Sigmoid colon (tissue), 7 donors: Measurements from ENCODE around the gene IQSEC3. TPM values are rescaled to one million over a fixed set of nuclear protein-coding genes. Genes with fewer than 3 reads are reported as not detected.

Experiments
- DNase-seq: peaks from one replicate; pipeline ENCODE4 v3.0.0-alpha.2; 2019
- H3K27ac ChIP-seq, 4 donors: fragments of 200-600 bp; sonication (generic); one replicate each; pipeline ENCODE4 v1.5.1; 2016 to 2019; ENCODE audit warnings: mild to moderate bottlenecking in 1 of 4
- H3K27me3 ChIP-seq, 3 donors: fragments of 200-600 bp; sonication (generic); one replicate each; pipeline ENCODE4 v1.5.1; 2019; ENCODE audit warnings: mild to moderate bottlenecking in 1 of 3
- H3K36me3 ChIP-seq, 4 donors: fragments of 200-600 bp; sonication (generic); one replicate each; pipeline ENCODE4 v1.5.1; 2016 to 2019
- H3K4me1 ChIP-seq, 4 donors: fragments of 200-600 bp; sonication (generic); one replicate each; pipeline ENCODE4 v1.5.1; 2017 to 2019
- H3K4me3 ChIP-seq, 4 donors: fragments of 200-600 bp; sonication (generic); one replicate each; pipeline ENCODE4 v1.5.1; 2017 to 2019; ENCODE audit warnings: mild to moderate bottlenecking in 2 of 4, moderate library complexity in 1 of 4
- H3K9me3 ChIP-seq, 4 donors: fragments of 200-600 bp in 3 of 4; sonication (generic) in 3 of 4; one replicate each; pipeline versions ENCODE4 v1.5.1 to v1.6.1; 2013 to 2019
- EP300 ChIP-seq, 4 donors: sonication (generic); formaldehyde crosslinking; IDR thresholded peaks; one replicate each; pipeline ENCODE4 v1.6.1; 2017; ENCODE audit warnings: antibody characterized with exemption in 4 of 4
- POLR2A ChIP-seq, 2 donors: fragments of 450-650 bp; IDR thresholded peaks; one replicate each; pipeline ENCODE4 v1.6.1; 2016; ENCODE audit warnings: antibody characterized with exemption in 2 of 2, mild to moderate bottlenecking in 2 of 2, moderate library complexity in 2 of 2
- POLR2AphosphoS5 ChIP-seq, 4 donors: sonication (generic); formaldehyde crosslinking; IDR thresholded peaks; one replicate each; pipeline ENCODE4 v1.6.1; 2017; ENCODE audit warnings: antibody characterized with exemption in 4 of 4
- WGBS, 2 donors: extraction: QIAGEN DNeasy Blood & Tissue Kit; methylation state at CpG; one replicate each; pipeline ENCODE4 v1.1.7; 2013; 5-methylcytosine and 5-hydroxymethylcytosine counted together
- intact Hi-C: fragments of 100-400 bp; cut with DNase I; formaldehyde crosslinking; loops from one replicate; pipeline ENCODE4 v1.15.1; 2023
- polyA plus RNA-seq, 3 donors: library from polyadenylated mRNA; stranded (reverse); fragments of 200-250 nt; gene quantifications; one replicate each; pipeline ENCODE4 v1.2.3, GENCODE V29; 2013
- total RNA-seq, 4 donors: library from RNA; depleted of rRNA; stranded (reverse); fragments of >200 nt; gene quantifications; one replicate each; pipeline ENCODE4 v1.1.0, GENCODE V29; 2016
- TF ChIP-seq, protein P1 (sequence below), 4 experiments: fragments of 450-650 bp in 3 of 4; fragments of 200-600 bp in 1 of 4; IDR thresholded peaks; one replicate each; pipeline ENCODE4 v1.5.1; 2016 to 2019; ENCODE audit warnings: antibody characterized with exemption in 4 of 4, mild to moderate bottlenecking in 3 of 4, moderate library complexity in 2 of 4
- donor health status: healthy with polysubstance abuse.
- donor health status: Bipolar disorder and iron deficiency.
- donor health status: healthy.

Gene IQSEC3
- total and polyA plus RNA-seq, 7 donors: under 0.01 to 2.2 (median 0.54) TPM; not detected in 1

DNA sequence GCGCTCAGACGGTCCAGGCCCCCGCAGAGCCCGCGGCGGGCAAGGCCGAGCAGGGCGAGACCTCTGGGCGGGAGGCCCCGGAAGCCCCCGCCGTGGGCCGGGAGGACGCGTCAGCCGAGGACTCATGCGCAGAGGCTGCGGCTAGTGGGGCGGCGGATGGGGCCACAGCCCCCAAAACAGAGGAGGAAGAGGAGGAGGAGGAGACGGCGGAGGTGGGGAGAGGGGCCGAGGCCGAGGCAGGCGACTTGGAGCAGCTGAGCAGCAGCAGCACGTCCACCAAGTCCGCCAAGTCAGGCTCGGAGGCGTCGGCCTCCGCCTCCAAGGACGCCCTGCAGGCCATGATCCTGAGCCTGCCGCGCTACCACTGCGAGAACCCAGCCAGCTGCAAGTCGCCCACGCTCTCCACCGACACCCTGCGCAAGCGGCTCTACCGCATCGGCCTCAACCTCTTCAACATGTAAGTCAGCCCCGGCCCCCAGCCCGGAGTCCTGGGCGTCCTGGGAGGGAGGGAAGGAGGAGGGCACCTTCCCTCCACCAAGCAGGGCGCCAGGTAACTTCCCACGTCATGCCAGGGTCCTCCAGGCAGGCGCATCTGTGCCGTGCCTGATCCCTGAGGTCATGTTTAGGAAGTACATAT lies 72.4 kb downstream of the IQSEC3 start:
- no peaks in the 10 kb centered on the region for H3K9me3 ChIP-seq
- H3K27me3 ChIP-seq: peaks cover 0 to 40% (median 20%) of the 10 kb centered on the region in 3 donors
- no peak overlapping the region for H3K27ac ChIP-seq
- H3K36me3 ChIP-seq: no peaks in the 10 kb centered on the region
- TF ChIP-seq, protein P1, sequence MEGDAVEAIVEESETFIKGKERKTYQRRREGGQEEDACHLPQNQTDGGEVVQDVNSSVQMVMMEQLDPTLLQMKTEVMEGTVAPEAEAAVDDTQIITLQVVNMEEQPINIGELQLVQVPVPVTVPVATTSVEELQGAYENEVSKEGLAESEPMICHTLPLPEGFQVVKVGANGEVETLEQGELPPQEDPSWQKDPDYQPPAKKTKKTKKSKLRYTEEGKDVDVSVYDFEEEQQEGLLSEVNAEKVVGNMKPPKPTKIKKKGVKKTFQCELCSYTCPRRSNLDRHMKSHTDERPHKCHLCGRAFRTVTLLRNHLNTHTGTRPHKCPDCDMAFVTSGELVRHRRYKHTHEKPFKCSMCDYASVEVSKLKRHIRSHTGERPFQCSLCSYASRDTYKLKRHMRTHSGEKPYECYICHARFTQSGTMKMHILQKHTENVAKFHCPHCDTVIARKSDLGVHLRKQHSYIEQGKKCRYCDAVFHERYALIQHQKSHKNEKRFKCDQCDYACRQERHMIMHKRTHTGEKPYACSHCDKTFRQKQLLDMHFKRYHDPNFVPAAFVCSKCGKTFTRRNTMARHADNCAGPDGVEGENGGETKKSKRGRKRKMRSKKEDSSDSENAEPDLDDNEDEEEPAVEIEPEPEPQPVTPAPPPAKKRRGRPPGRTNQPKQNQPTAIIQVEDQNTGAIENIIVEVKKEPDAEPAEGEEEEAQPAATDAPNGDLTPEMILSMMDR (IDR thresholded peaks at IDR 0.05): no peak
- no peak for TF ChIP-seq POLR2A (IDR thresholded peaks at IDR 0.05)
- no peak for TF ChIP-seq EP300 (IDR thresholded peaks at IDR 0.05)
- no peak for TF ChIP-seq POLR2AphosphoS5 (IDR thresholded peaks at IDR 0.05)
- peaks cover 0 to 18% (median 11%) of the 10 kb centered on the region in 4 donors for H3K4me1 ChIP-seq
- intact Hi-C loops: no loop called here
- 30 to 52% methylated on average over 49 of the region's 49 CpGs for WGBS, 2 donors
- DNase-seq: no peak
- H3K4me3 ChIP-seq: peak overlapping the region in 3 of 4 donors; percentile 20 to 41 (median 35)

DNA sequence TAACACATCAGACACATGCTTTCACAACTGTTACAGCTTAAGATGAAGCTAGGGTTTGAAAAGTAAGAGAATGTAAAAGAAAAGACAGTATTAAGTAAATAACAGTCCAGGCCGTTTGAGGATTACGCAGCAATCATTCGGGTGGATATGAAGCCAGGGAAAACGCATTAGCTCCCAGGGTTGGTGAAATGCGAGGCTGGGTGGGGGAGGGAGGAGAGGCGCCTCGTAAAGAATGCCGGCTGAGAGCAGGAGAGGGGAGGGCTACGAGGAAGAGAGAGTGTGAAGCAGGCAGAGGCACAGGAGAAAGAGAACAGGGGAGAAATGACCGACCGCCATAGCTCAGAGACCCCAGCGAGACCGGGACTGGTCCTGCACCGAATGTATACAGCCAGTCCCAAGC lies 73.0 kb downstream of the IQSEC3 start:
- intact Hi-C loops: no loop called here
- no peak overlapping the region for H3K27ac ChIP-seq
- H3K36me3 ChIP-seq: no peaks in the 10 kb centered on the region
- no peak for TF ChIP-seq POLR2AphosphoS5 (IDR thresholded peaks at IDR 0.05)
- TF ChIP-seq, protein P1 (IDR thresholded peaks at IDR 0.05): no peak
- TF ChIP-seq POLR2A (IDR thresholded peaks at IDR 0.05): no peak
- TF ChIP-seq EP300 (IDR thresholded peaks at IDR 0.05): no peak
- 35 to 38% methylated on average over 14 of the region's 14 CpGs for WGBS, 2 donors
- H3K4me1 ChIP-seq: peaks cover 0 to 18% (median 11%) of the 10 kb centered on the region in 4 donors
- no peak for DNase-seq
- peaks cover 0 to 40% (median 20%) of the 10 kb centered on the region in 3 donors for H3K27me3 ChIP-seq
- no peaks in the 10 kb centered on the region for H3K9me3 ChIP-seq
- H3K4me3 ChIP-seq: peak overlapping the region in 3 of 4 donors; percentile 20 to 41 (median 35)

DNA sequence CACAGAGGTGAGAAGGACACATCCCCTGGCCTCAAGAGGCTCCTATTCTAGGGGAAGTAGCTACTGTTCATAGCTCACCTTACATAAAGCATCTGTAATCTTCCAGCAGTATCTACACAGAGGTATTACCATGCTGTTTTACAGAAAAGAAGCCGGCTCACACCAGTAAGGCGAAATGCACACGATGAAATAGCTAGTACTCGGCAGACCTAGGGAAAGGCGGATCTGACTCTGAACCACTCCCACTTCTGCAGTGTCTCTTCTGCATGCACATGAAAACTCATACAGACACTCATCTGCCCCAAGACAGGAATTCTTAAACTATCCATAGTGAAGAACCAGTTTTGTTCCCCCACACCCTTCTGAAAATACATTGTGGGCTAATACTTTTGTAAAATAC lies 73.6 kb downstream of the IQSEC3 start:
- H3K4me3 ChIP-seq: peak overlapping the region in 1 of 4 donors; percentile 41
- peaks cover 0 to 40% (median 20%) of the 10 kb centered on the region in 3 donors for H3K27me3 ChIP-seq
- no peaks in the 10 kb centered on the region for H3K36me3 ChIP-seq
- no peak for DNase-seq
- 80 to 82% methylated on average over 5 of the region's 5 CpGs for WGBS, 2 donors
- TF ChIP-seq, protein P1 (IDR thresholded peaks at IDR 0.05): no peak
- no peak for TF ChIP-seq POLR2A (IDR thresholded peaks at IDR 0.05)
- TF ChIP-seq EP300 (IDR thresholded peaks at IDR 0.05): no peak
- no peak for TF ChIP-seq POLR2AphosphoS5 (IDR thresholded peaks at IDR 0.05)
- peaks cover 0 to 18% (median 11%) of the 10 kb centered on the region in 4 donors for H3K4me1 ChIP-seq
- intact Hi-C loops: no loop called here
- H3K9me3 ChIP-seq: no peaks in the 10 kb centered on the region
- no peak overlapping the region for H3K27ac ChIP-seq

DNA sequence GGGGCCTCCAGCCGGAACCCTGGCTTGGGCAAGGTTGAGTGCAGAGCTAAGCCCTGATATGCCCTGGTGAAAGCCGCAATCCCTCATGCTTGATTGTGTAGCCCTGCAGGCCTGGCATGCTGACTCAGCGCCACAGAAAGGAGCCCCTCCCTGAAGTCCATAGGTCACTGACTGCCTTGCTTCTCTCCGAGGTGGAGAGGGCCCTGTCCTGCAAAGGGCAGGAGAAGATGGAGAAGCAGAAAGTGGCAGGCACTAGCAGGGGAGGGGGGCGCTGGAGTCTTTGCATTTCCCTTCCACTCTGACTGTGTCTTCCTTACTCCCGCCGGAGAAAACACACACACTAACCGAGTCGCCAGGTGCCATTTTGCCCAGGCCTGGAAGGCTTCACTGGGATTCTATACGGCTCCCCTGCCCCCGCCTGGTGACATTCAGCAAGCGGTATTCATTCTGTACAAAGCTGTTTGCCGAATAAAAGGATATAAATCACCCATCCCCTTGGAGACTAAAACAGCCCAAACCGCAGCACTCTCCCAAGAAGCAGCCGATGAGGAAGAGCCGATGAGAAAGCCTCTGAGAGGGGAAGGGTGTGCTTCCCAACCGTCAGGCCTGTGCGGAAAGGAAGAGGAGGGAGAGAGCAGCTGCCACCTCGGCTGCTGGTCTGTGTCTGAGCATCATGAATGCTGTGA lies 77.5 kb downstream of the IQSEC3 start:
- H3K9me3 ChIP-seq: no peaks in the 10 kb centered on the region
- H3K36me3 ChIP-seq: no peaks in the 10 kb centered on the region
- no peak for DNase-seq
- no peak overlapping the region for H3K4me3 ChIP-seq
- no peak for TF ChIP-seq POLR2AphosphoS5 (IDR thresholded peaks at IDR 0.05)
- TF ChIP-seq POLR2A (IDR thresholded peaks at IDR 0.05): no peak
- no peak for TF ChIP-seq EP300 (IDR thresholded peaks at IDR 0.05)
- TF ChIP-seq, protein P1 (IDR thresholded peaks at IDR 0.05): no peak
- peaks cover 0 to 23% (median 6%) of the 10 kb centered on the region in 3 donors for H3K27me3 ChIP-seq
- intact Hi-C loops: no loop called here
- no peak overlapping the region for H3K27ac ChIP-seq
- H3K4me1 ChIP-seq: peaks cover 0 to 10% (median 5%) of the 10 kb centered on the region in 4 donors
- 23 to 63% methylated on average over 19 of the region's 19 CpGs for WGBS, 2 donors
